ENCODE results near the gene IL11RA. TPM values are rescaled to one million over a fixed set of nuclear protein-coding genes. Genes with fewer than 3 reads are reported as not detected.

IL11RA gene
- total RNA-seq, 1 donor from 2014 or later, result 34.4 TPM

Other genes with a start within 250 kb of the IL11RA start
- gene FAM219A, start 193.6 kb upstream of the IL11RA start, total RNA-seq, result 13.6 and 16.3 TPM in 2 replicates
- not detected in 2 replicates for gene DNAI1, start 193.4 kb upstream of the IL11RA start, total RNA-seq
- not detected in 2 replicates for gene ENHO, start 129.2 kb upstream of the IL11RA start, total RNA-seq
- not detected in 2 replicates for gene CNTFR, start 62.5 kb upstream of the IL11RA start, total RNA-seq
- gene RPP25L, start 40.1 kb upstream of the IL11RA start, total RNA-seq, result 34.8 and 36.1 TPM in 2 replicates
- gene DCTN3, start 31.7 kb upstream of the IL11RA start, total RNA-seq, result 50.9 and 57.0 TPM in 2 replicates
- 0.14 TPM in 1 of 2 replicates, not detected in the other for gene ARID3C, start 23.1 kb upstream of the IL11RA start, total RNA-seq
- 117 and 128 TPM in 2 replicates for gene SIGMAR1, start 14.4 kb upstream of the IL11RA start, total RNA-seq
- 68.9 and 73.4 TPM in 2 replicates for gene GALT, start 5.5 kb upstream of the IL11RA start, total RNA-seq
- 0.52 and 0.70 TPM in 2 replicates for gene CCL27, start 10.5 kb downstream of the IL11RA start, total RNA-seq
- gene CCL19, start 39.1 kb downstream of the IL11RA start, total RNA-seq, result not detected in 2 replicates
- not detected in 2 replicates for gene CCL21, start 58.0 kb downstream of the IL11RA start, total RNA-seq

Data from activated CD4-positive, alpha-beta T cell treated with anti-CD3 and anti-CD28 coated beads, Interleukin-2, amount 10 ng/mL, durations not matched to agents 24 days and 14 days (primary cell).